GM12878 (cell line): Measurements from ENCODE around the gene DDX50. TPM values are rescaled to one million over a fixed set of nuclear protein-coding genes. Genes with fewer than 3 reads are reported as not detected.

Experiments
- ATAC-seq: fragments of 200-7000 bp; cut with Tn5 transposase; 3 replicates; pipeline ENCODE4 v1.9.1; 2020; ENCODE audit warnings: mild to moderate bottlenecking, moderate library complexity
- BruUV-seq: library from RNA; stranded (reverse); fragments of 400-500 nt; replicated peaks from 2 replicates; lab custom pipeline; 2021; lab: Mats Ljungman, UMichigan
- CTCF ChIA-PET: fragments of 300-600 bp; sonication (Branson Sonifier 250); formaldehyde crosslinking; extraction: SDS; loops from one replicate; lab custom pipeline; 2021; ENCODE audit warnings: inconsistent platforms; lab: Yijun Ruan, JAX
- POLR2A ChIA-PET: fragments of 350-600 bp; formaldehyde crosslinking; extraction: SDS; loops from one replicate; lab custom pipeline; 2021; ENCODE audit warnings: inconsistent platforms; lab: Charles Lee
- RAD21 ChIA-PET: fragments of 300-600 bp; sonication (Branson Sonifier 250); formaldehyde crosslinking; loops from one replicate; lab custom pipeline; 2023; ENCODE audit warnings: antibody characterized with exemption; ENCODE audit not compliant: unreplicated experiment; lab: Charles Lee
- SMC1A ChIA-PET: fragments of 300-600 bp; sonication (Branson Sonifier 250); formaldehyde crosslinking; loops from one replicate; lab custom pipeline; 2023; ENCODE audit not compliant: unreplicated experiment, uncharacterized antibody; lab: Charles Lee
- DNase-seq: peaks from one replicate; pipeline ENCODE4 v3.0.0-alpha.2; 2011; ENCODE audit warnings: low read depth, low spot score
- FAIRE-seq: peaks from 3 replicates; lab custom pipeline; 2011; peaks lifted over from hg19 to GRCh38; lab: Jason Lieb, UNC
- H2AFZ ChIP-seq: 2 replicates; pipeline ENCODE4 v1.6.0; 2011; ENCODE audit warnings: low read depth, low read length, control low read depth; ENCODE audit not compliant: control insufficient read depth
- H3K27ac ChIP-seq: 2 replicates; pipeline ENCODE4 v1.5.1; 2011; ENCODE audit warnings: control low read depth; ENCODE audit not compliant: control insufficient read depth, insufficient read depth
- H3K27me3 ChIP-seq, 2 experiments: replicated peaks in 1 of 2; 2 replicates each; pipeline versions ENCODE4 v1.6.0 to v1.6.1; 2011; ENCODE audit warnings: low read length in 1 of 2; ENCODE audit not compliant: control insufficient read depth in 2 of 2, insufficient read depth in 2 of 2
- H3K36me3 ChIP-seq, 2 experiments: 2 replicates each; pipeline ENCODE4 v1.5.1; 2011; ENCODE audit warnings: low read length in 1 of 2; ENCODE audit not compliant: control insufficient read depth in 2 of 2, insufficient read depth in 2 of 2
- H3K4me1 ChIP-seq: 2 replicates; pipeline ENCODE4 v1.6.1; 2011; ENCODE audit warnings: mild to moderate bottlenecking, low read length, moderate library complexity, mixed read lengths; ENCODE audit not compliant: control insufficient read depth, insufficient read depth
- H3K4me2 ChIP-seq: 2 replicates; pipeline ENCODE4 v1.6.0; 2011; ENCODE audit warnings: control low read depth; ENCODE audit not compliant: control insufficient read depth, insufficient read depth
- H3K4me3 ChIP-seq: fragments of 200-600 bp; sonication (generic); 2 replicates; pipeline ENCODE4 v1.5.1; 2016
- H3K79me2 ChIP-seq: 2 replicates; pipeline ENCODE4 v1.6.0; 2011; ENCODE audit warnings: low read length; ENCODE audit not compliant: control insufficient read depth, insufficient read depth
- H3K9ac ChIP-seq: 2 replicates; pipeline ENCODE4 v1.8.0; 2011; ENCODE audit warnings: low read length, control low read depth, mixed read lengths; ENCODE audit not compliant: control insufficient read depth, insufficient read depth
- H3K9me3 ChIP-seq: replicated peaks from 3 replicates; pipeline ENCODE4 v1.5.1; 2011; ENCODE audit warnings: mild to moderate bottlenecking, low read length; ENCODE audit not compliant: control insufficient read depth, insufficient read depth
- H4K20me1 ChIP-seq: 2 replicates; pipeline ENCODE4 v1.6.0; 2011; ENCODE audit not compliant: control insufficient read depth, insufficient read depth
- ATF3 ChIP-seq: IDR thresholded peaks from 2 replicates; pipeline ENCODE4 v1.6.1; 2011; ENCODE audit warnings: low read depth, mild to moderate bottlenecking, low read length, moderate library complexity, borderline replicate concordance; ENCODE audit errors: extremely low read depth
- CEBPB ChIP-seq, 2 experiments: fragments of 150-350 bp in 1 of 2; IDR thresholded peaks; 2 replicates each; pipeline ENCODE4 v1.6.1; 2012 to 2014; ENCODE audit warnings: low read depth in 2 of 2, low read length in 2 of 2, borderline replicate concordance in 1 of 2, inconsistent platforms in 1 of 2
- CREM ChIP-seq: IDR thresholded peaks from 2 replicates; pipeline ENCODE4 v1.6.1; 2014; ENCODE audit warnings: antibody characterized with exemption, low read depth
- MEF2B ChIP-seq: fragments of 450-650 bp; IDR thresholded peaks from 2 replicates; pipeline ENCODE4 v1.6.1; 2018; ENCODE audit warnings: mild to moderate bottlenecking, moderate library complexity; ENCODE audit not compliant: partially characterized antibody, poor library complexity, severe bottlenecking
- RBBP5 ChIP-seq: fragments of 200-600 bp; sonication (generic); conservative IDR thresholded peaks from 2 replicates; pipeline ENCODE4 v1.6.1; 2016
- SMARCA5 ChIP-seq: fragments of 450-650 bp; IDR thresholded peaks from 2 replicates; pipeline ENCODE4 v1.6.1; 2017; ENCODE audit warnings: mild to moderate bottlenecking
- SREBF1 ChIP-seq: IDR thresholded peaks from 2 replicates; pipeline ENCODE4 v1.6.1; 2012; ENCODE audit warnings: mild to moderate bottlenecking, low read length
- SUZ12 ChIP-seq: fragments of 200-600 bp; sonication (generic); IDR thresholded peaks from one replicate; pipeline ENCODE4 v1.6.1; 2018; ENCODE audit warnings: antibody characterized with exemption, mild to moderate bottlenecking; ENCODE audit not compliant: unreplicated experiment
- WGBS: methylation state at CpG from one replicate; pipeline ENCODE4 v1.1.6; 2016; ENCODE audit warnings: low lambda C conversion rate; ENCODE audit not compliant: insufficient replicate concordance, insufficient coverage; ENCODE audit errors: missing lambda C conversion rate; 5-methylcytosine and 5-hydroxymethylcytosine counted together
- in situ Hi-C: fragments of 300-500 bp; cut with MboI; formaldehyde crosslinking; loops from 9 replicates; pipeline ENCODE4 v1.14.3; 2018; ENCODE audit warnings: mixed read lengths
- intact Hi-C: fragments of 100-400 bp; cut with micrococcal nuclease; formaldehyde crosslinking; loops from one replicate; pipeline ENCODE4 v1.14.2; 2022; ENCODE audit not compliant: unreplicated experiment
- polyA plus RNA-seq, 11 experiments: library from polyadenylated mRNA; depleted of rRNA in 4 of 11; unstranded in 6 of 11; stranded (reverse) in 5 of 11; fragments of >200 nt; fragmentation: Nextera tagmentation in 4 of 11; fragmentation: Illumina TruSeq in 1 of 11; extraction: Ambion mirVana in 4 of 11; extraction: Trizol in 1 of 11; gene quantifications; 1 replicate in 1 of 11; 2 replicates in 10 of 11; pipeline versions ENCODE4 v1.2.1 to v1.2.3, GENCODE V29; 2011 to 2016; ENCODE audit warnings: inconsistent platforms in 2 of 11, missing spikeins in 2 of 11, low read depth in 1 of 11
- total RNA-seq, 4 experiments: library from RNA; depleted of rRNA in 3 of 4; stranded (reverse); fragments of >200 nt in 3 of 4; fragmentation: Illumina TruSeq in 1 of 4; extraction: Trizol in 1 of 4; gene quantifications; 2 replicates each; pipeline versions ENCODE4 v1.2.1 to v1.2.3, GENCODE V29; 2013 to 2021
- TF ChIP-seq, protein P1 (sequence below): fragments of 450-650 bp; conservative IDR thresholded peaks from 2 replicates; pipeline ENCODE4 v1.6.1; 2017; ENCODE audit warnings: mild to moderate bottlenecking, moderate library complexity
- TF ChIP-seq, protein P2 (sequence below): fragments of 450-650 bp; IDR thresholded peaks from 2 replicates; pipeline ENCODE4 v1.6.1; 2016; ENCODE audit warnings: mild to moderate bottlenecking, moderate library complexity, borderline replicate concordance

Gene DDX50
- total and polyA plus RNA-seq, 10 of the 15 experiments (the other 5 are each of a cell fraction or from before 2014, with no cell fraction given): 24.9 to 52.0 (median 36.8) TPM

GRCh38 chr10:68982389-68982788, 81.3 kb downstream of the DDX50 start:
- 90% methylated on average over 11 of the region's 11 CpGs for WGBS
- ATAC-seq: no peak
- H2AFZ ChIP-seq: no peak overlapping the region
- CTCF ChIA-PET: interaction anchor here (2.3 kb wide), 1 partner anchor 10 kb away, joined by 7 read pairs; no protein-coding TSS in a partner anchor
- H3K4me3 ChIP-seq: no peak overlapping the region
- in situ Hi-C loops (no loop called here), intact Hi-C loops (no loop called here)
- FAIRE-seq: no peak
- H3K9ac ChIP-seq: no peak overlapping the region
- TF ChIP-seq, protein P1, sequence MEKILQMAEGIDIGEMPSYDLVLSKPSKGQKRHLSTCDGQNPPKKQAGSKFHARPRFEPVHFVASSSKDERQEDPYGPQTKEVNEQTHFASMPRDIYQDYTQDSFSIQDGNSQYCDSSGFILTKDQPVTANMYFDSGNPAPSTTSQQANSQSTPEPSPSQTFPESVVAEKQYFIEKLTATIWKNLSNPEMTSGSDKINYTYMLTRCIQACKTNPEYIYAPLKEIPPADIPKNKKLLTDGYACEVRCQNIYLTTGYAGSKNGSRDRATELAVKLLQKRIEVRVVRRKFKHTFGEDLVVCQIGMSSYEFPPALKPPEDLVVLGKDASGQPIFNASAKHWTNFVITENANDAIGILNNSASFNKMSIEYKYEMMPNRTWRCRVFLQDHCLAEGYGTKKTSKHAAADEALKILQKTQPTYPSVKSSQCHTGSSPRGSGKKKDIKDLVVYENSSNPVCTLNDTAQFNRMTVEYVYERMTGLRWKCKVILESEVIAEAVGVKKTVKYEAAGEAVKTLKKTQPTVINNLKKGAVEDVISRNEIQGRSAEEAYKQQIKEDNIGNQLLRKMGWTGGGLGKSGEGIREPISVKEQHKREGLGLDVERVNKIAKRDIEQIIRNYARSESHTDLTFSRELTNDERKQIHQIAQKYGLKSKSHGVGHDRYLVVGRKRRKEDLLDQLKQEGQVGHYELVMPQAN: no peak
- TF ChIP-seq ATF3 (no peak), SUZ12 (no peak), CEBPB (IDR thresholded peaks at IDR 0.05; ENCODE audit: borderline replicate concordance in 1 of 2, low read depth in 2 of 2, low read length in 2 of 2) (no peak), CREM (no peak), RBBP5 (no peak), SMARCA5 (no peak), SREBF1 (no peak), MEF2B (no peak)
- TF ChIP-seq, protein P2, sequence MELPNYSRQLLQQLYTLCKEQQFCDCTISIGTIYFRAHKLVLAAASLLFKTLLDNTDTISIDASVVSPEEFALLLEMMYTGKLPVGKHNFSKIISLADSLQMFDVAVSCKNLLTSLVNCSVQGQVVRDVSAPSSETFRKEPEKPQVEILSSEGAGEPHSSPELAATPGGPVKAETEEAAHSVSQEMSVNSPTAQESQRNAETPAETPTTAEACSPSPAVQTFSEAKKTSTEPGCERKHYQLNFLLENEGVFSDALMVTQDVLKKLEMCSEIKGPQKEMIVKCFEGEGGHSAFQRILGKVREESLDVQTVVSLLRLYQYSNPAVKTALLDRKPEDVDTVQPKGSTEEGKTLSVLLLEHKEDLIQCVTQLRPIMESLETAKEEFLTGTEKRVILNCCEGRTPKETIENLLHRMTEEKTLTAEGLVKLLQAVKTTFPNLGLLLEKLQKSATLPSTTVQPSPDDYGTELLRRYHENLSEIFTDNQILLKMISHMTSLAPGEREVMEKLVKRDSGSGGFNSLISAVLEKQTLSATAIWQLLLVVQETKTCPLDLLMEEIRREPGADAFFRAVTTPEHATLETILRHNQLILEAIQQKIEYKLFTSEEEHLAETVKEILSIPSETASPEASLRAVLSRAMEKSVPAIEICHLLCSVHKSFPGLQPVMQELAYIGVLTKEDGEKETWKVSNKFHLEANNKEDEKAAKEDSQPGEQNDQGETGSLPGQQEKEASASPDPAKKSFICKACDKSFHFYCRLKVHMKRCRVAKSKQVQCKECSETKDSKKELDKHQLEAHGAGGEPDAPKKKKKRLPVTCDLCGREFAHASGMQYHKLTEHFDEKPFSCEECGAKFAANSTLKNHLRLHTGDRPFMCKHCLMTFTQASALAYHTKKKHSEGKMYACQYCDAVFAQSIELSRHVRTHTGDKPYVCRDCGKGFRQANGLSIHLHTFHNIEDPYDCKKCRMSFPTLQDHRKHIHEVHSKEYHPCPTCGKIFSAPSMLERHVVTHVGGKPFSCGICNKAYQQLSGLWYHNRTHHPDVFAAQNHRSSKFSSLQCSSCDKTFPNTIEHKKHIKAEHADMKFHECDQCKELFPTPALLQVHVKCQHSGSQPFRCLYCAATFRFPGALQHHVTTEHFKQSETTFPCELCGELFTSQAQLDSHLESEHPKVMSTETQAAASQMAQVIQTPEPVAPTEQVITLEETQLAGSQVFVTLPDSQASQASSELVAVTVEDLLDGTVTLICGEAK: no peak
- POLR2A ChIA-PET: interaction anchor here (0.6 kb wide), 1 partner anchor 142 kb away, joined by 3 read pairs; no protein-coding TSS in a partner anchor
- BruUV-seq: no TSS peak
- SMC1A ChIA-PET: interaction anchor here (1.4 to 1.6 kb wide), 2 partner anchors 23 to 40 kb away, joined by 4 read pairs; no protein-coding TSS in a partner anchor
- H3K36me3 ChIP-seq: peaks cover 11 to 33% of the 10 kb centered on the region in 2 experiments
- H4K20me1 ChIP-seq: no peaks in the 10 kb centered on the region
- no peaks in the 10 kb centered on the region for H3K4me1 ChIP-seq
- no peaks in the 10 kb centered on the region for H3K27me3 ChIP-seq
- RAD21 ChIA-PET: no interaction called here
- H3K27ac ChIP-seq: no peak overlapping the region
- DNase-seq: no peak
- H3K9me3 ChIP-seq: no peaks in the 10 kb centered on the region
- H3K79me2 ChIP-seq: no peaks in the 10 kb centered on the region
- H3K4me2 ChIP-seq: no peak overlapping the region
